ENCODE measurements around the gene JAG2.

DNA sequence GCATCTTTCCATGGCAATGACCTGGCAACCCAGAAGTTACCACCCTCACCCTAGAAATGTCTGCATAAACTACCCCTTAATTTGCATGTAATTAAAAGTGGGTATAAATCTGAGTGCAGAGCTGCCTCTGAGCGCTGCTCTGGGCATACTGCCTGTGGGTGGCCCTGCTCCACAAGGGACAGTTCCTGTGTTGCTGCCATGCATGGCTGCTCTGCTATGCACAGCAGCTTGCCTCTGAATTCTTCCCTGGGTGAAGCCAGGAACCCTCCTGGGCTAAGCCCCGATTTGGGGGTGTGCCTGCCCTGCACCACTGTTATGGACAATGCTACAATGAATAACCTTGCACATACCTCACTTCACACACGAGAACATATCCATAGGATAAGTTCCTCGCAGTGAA, 67.7 kb downstream of the JAG2 start:
- TF ChIP-seq POLR2A (IDR thresholded peaks at IDR 0.05; ENCODE audit: low read depth, low read length) (no peak), SPI1 (IDR thresholded peaks at IDR 0.05; ENCODE audit: low read depth, low read length) (no peak), POLR2AphosphoS5 (IDR thresholded peaks at IDR 0.05; ENCODE audit: low read depth, low read length) (no peak), TAF1 (IDR thresholded peaks at IDR 0.05; ENCODE audit: low read depth, low read length) (no peak)

All from GM12891 (cell line).